GM23338 (cell line): Measurements from ENCODE around the gene BCO1. TPM values are rescaled to one million over a fixed set of nuclear protein-coding genes. Genes with fewer than 3 reads are reported as not detected.

ENCODE experiments used
- ATAC-seq: fragments of 200-7000 bp; cut with Tn5 transposase; 3 replicates; pipeline ENCODE4 v1.9.1; 2020
- DNase-seq: peaks from one replicate; pipeline ENCODE4 v3.0.0-alpha.2; 2015; ENCODE audit warnings: low spot score
- H2AFZ ChIP-seq: fragments of 200-600 bp; sonication (generic); 2 replicates; pipeline ENCODE4 v1.8.0; 2016; ENCODE audit warnings: antibody characterized with exemption, mild to moderate bottlenecking, moderate library complexity
- H3F3A ChIP-seq: fragments of 200-600 bp; sonication (generic); replicated peaks from 2 replicates; pipeline ENCODE4 v1.8.0; 2017; ENCODE audit warnings: antibody characterized with exemption, mixed run types, low read depth
- H3K27ac ChIP-seq: fragments of 200-600 bp; sonication (generic); 2 replicates; pipeline ENCODE4 v1.6.1; 2016; ENCODE audit warnings: low read depth
- H3K27me3 ChIP-seq: fragments of 200-600 bp; sonication (generic); 2 replicates; pipeline ENCODE4 v1.8.0; 2016; ENCODE audit warnings: mild to moderate bottlenecking, mixed run types, moderate library complexity; ENCODE audit not compliant: insufficient read depth
- H3K36me3 ChIP-seq: fragments of 200-600 bp; sonication (generic); 2 replicates; pipeline ENCODE4 v1.8.0; 2016; ENCODE audit warnings: mild to moderate bottlenecking; ENCODE audit not compliant: insufficient read depth
- H3K4me1 ChIP-seq: fragments of 200-600 bp; sonication (generic); 2 replicates; pipeline ENCODE4 v1.8.0; 2016; ENCODE audit warnings: mild to moderate bottlenecking, moderate library complexity; ENCODE audit not compliant: insufficient read depth
- H3K4me2 ChIP-seq: fragments of 200-600 bp; sonication (generic); 2 replicates; pipeline ENCODE4 v1.7.1; 2017; ENCODE audit warnings: mixed run types
- H3K4me3 ChIP-seq: fragments of 200-600 bp; sonication (generic); 2 replicates; pipeline ENCODE4 v1.6.1; 2016; ENCODE audit warnings: mixed run types
- H3K79me2 ChIP-seq: fragments of 200-600 bp; sonication (generic); replicated peaks from 2 replicates; pipeline ENCODE4 v1.8.0; 2017; ENCODE audit warnings: mild to moderate bottlenecking; ENCODE audit not compliant: insufficient read depth
- H3K9me2 ChIP-seq: fragments of 200-600 bp; sonication (generic); 2 replicates; pipeline ENCODE4 v1.8.0; 2017; ENCODE audit not compliant: insufficient read depth
- H4K20me1 ChIP-seq: fragments of 200-600 bp; sonication (generic); replicated peaks from 2 replicates; pipeline ENCODE4 v1.8.0; 2017; ENCODE audit warnings: mild to moderate bottlenecking; ENCODE audit not compliant: insufficient read depth
- H3K27ac Mint-ChIP-seq: 2 replicates; pipeline ENCODE4 v1.8.0; 2020; ENCODE audit warnings: inconsistent platforms, mild to moderate bottlenecking, moderate library complexity, mixed read lengths
- H3K27me3 Mint-ChIP-seq: 3 replicates; pipeline ENCODE4 v1.8.0; 2022; ENCODE audit warnings: low read depth, mild to moderate bottlenecking, moderate library complexity, mixed read lengths, inconsistent platforms; ENCODE audit not compliant: insufficient read depth, poor library complexity
- H3K36me3 Mint-ChIP-seq: 3 replicates; pipeline ENCODE4 v1.8.0; 2021; ENCODE audit warnings: low read depth, mild to moderate bottlenecking, inconsistent platforms, moderate library complexity, mixed read lengths
- H3K4me1 Mint-ChIP-seq: 3 replicates; pipeline ENCODE4 v1.8.0; 2020; ENCODE audit warnings: mild to moderate bottlenecking, inconsistent platforms, mixed read lengths
- H3K4me3 Mint-ChIP-seq: 3 replicates; pipeline ENCODE4 v1.8.0; 2021; ENCODE audit warnings: moderate library complexity, mild to moderate bottlenecking, inconsistent platforms, mixed read lengths
- H3K9me3 Mint-ChIP-seq: 3 replicates; pipeline ENCODE4 v1.8.0; 2020; ENCODE audit warnings: moderate library complexity, mild to moderate bottlenecking, inconsistent platforms, mixed read lengths
- CREB1 ChIP-seq: fragments of 250-450 bp; sonication (Bioruptor Pico); IDR thresholded peaks from 2 replicates; pipeline ENCODE4 v1.5.0; 2020; ENCODE audit warnings: low read depth, mild to moderate bottlenecking, moderate library complexity
- CTCF ChIP-seq, 2 experiments: fragments of 200-600 bp in 1 of 2; sonication (generic) in 1 of 2; conservative IDR thresholded peaks; 2 replicates each; pipeline versions ENCODE4 v1.5.1 to v1.6.1; 2016 to 2017; ENCODE audit warnings: antibody characterized with exemption in 2 of 2, low read depth in 2 of 2, mild to moderate bottlenecking in 2 of 2, moderate library complexity in 1 of 2
- ETS1 ChIP-seq: IDR thresholded peaks from 2 replicates; pipeline ENCODE4 v1.6.1; 2016; ENCODE audit warnings: antibody characterized with exemption
- EZH2 ChIP-seq: fragments of 200-600 bp; sonication (generic); IDR thresholded peaks from one replicate; pipeline ENCODE4 v1.8.0; 2017; ENCODE audit warnings: antibody characterized with exemption, mild to moderate bottlenecking, low read depth; ENCODE audit not compliant: unreplicated experiment
- EZH2phosphoT487 ChIP-seq: fragments of 200-600 bp; sonication (generic); IDR thresholded peaks from one replicate; pipeline ENCODE4 v1.8.1; 2018; ENCODE audit warnings: antibody characterized with exemption; ENCODE audit not compliant: unreplicated experiment
- JUNB ChIP-seq: IDR thresholded peaks from one replicate; pipeline ENCODE4 v1.6.1; 2016; ENCODE audit warnings: antibody characterized with exemption; ENCODE audit not compliant: unreplicated experiment
- NANOG ChIP-seq: IDR thresholded peaks from 2 replicates; pipeline ENCODE4 v1.6.1; 2016; ENCODE audit warnings: antibody characterized with exemption, borderline replicate concordance
- POLR2AphosphoS5 ChIP-seq: IDR thresholded peaks from 2 replicates; pipeline ENCODE4 v1.6.1; 2016; ENCODE audit warnings: antibody characterized with exemption, low read depth
- REST ChIP-seq: IDR thresholded peaks from one replicate; pipeline ENCODE4 v1.6.1; 2018; ENCODE audit warnings: antibody characterized with exemption; ENCODE audit not compliant: unreplicated experiment
- STAT1 ChIP-seq: IDR thresholded peaks from one replicate; pipeline ENCODE4 v1.6.1; 2016; ENCODE audit warnings: antibody characterized with exemption; ENCODE audit not compliant: unreplicated experiment
- ZNF114 ChIP-seq: fragments of 250-450 bp; sonication (Bioruptor Pico); IDR thresholded peaks from 2 replicates; pipeline ENCODE4 v1.5.0; 2020; ENCODE audit warnings: mild to moderate bottlenecking, moderate library complexity
- ZNF331 ChIP-seq: fragments of 250-450 bp; sonication (Bioruptor Pico); IDR thresholded peaks from 2 replicates; pipeline ENCODE4 v1.5.0; 2020; ENCODE audit warnings: low read depth, mild to moderate bottlenecking, moderate library complexity
- ZNF462 ChIP-seq: fragments of 250-450 bp; sonication (Bioruptor Pico); IDR thresholded peaks from 2 replicates; pipeline ENCODE4 v1.5.0; 2020; ENCODE audit warnings: mild to moderate bottlenecking, moderate library complexity
- polyA plus RNA-seq: library from polyadenylated mRNA; unstranded; fragments of >200 nt; fragmentation: Nextera tagmentation; extraction: Ambion mirVana; gene quantifications from 2 replicates; pipeline ENCODE4 v1.2.1, GENCODE V29; 2016
- total RNA-seq: library from RNA; depleted of rRNA; stranded (reverse); fragments of >200 nt; shearing (Covaris generic); gene quantifications from 2 replicates; pipeline ENCODE4 v1.2.3, GENCODE V29; 2014

Gene BCO1
- total and polyA plus RNA-seq, 2 experiments from 2014 or later, result 0.28 TPM; not detected in 1

GRCh38 chr16:81237282-81237681, 1.2 kb upstream of the BCO1 start:
- ATAC-seq, result no peak

More at GRCh38 chr16:81237282-81237681, 1.2 kb upstream of the BCO1 start:
- H3K27me3 Mint-ChIP-seq, result no peaks in the 10 kb centered on the region
- H3K36me3 Mint-ChIP-seq, result no peaks in the 10 kb centered on the region
- H3K79me2 ChIP-seq, result no peaks in the 10 kb centered on the region
- H3K4me1 Mint-ChIP-seq, result peaks cover 26% of the 10 kb centered on the region
- 0 out of 2 replicates have a peak overlapping the region, but pooled peaks have one; percentile 50 for H3K27ac ChIP-seq
- H3K4me3 Mint-ChIP-seq, result no peak overlapping the region
- peaks cover 23% of the 10 kb centered on the region for H3K4me1 ChIP-seq
- no peak overlapping the region for H3K27ac Mint-ChIP-seq
- H4K20me1 ChIP-seq, result no peaks in the 10 kb centered on the region
- DNase-seq, result no peak
- H2AFZ ChIP-seq, result peak overlapping the region; percentile 88; the same call in 1 of the 2 replicates
- peak overlapping the region; percentile 41; the same call in 1 of the 2 replicates for H3K4me2 ChIP-seq
- H3K4me3 ChIP-seq, result no peak overlapping the region
- no peaks in the 10 kb centered on the region for H3K9me2 ChIP-seq
- H3K36me3 ChIP-seq, result no peaks in the 10 kb centered on the region
- no peaks in the 10 kb centered on the region for H3K27me3 ChIP-seq
- H3F3A ChIP-seq, result no peaks in the 10 kb centered on the region
- no peak for TF ChIP-seq EZH2phosphoT487
- no peak for TF ChIP-seq EZH2
- TF ChIP-seq ZNF114, result no peak
- TF ChIP-seq ZNF331 (CRISPR knock-in tag), result no peak
- no peak for TF ChIP-seq STAT1
- TF ChIP-seq REST, result no peak
- no peak for TF ChIP-seq NANOG
- TF ChIP-seq POLR2AphosphoS5, result no peak
- TF ChIP-seq CTCF (conservative IDR thresholded peaks at IDR 0.05; ENCODE audit: low read depth in 2 of 2), result no peak
- no peak for TF ChIP-seq JUNB
- TF ChIP-seq ZNF462 (CRISPR knock-in tag), result no peak
- no peak for TF ChIP-seq ETS1
- TF ChIP-seq CREB1 (CRISPR knock-in tag), result no peak
- H3K9me3 Mint-ChIP-seq, result no peaks in the 10 kb centered on the region; the same call in 2 of the 3 replicates
